Tibial nerve (tissue), 4 donors: ENCODE results near the gene OR1F1.

Experiments used
- EP300 ChIP-seq, 2 donors: sonication (generic); formaldehyde crosslinking; IDR thresholded peaks; one replicate each; pipeline ENCODE4 v1.6.1; 2017; ENCODE audit warnings: antibody characterized with exemption in 2 of 2, mild to moderate bottlenecking in 1 of 2
- POLR2A ChIP-seq, 2 donors: fragments of 450-650 bp; IDR thresholded peaks; one replicate each; pipeline ENCODE4 v1.6.1; 2017; ENCODE audit warnings: antibody characterized with exemption in 2 of 2, mild to moderate bottlenecking in 2 of 2, moderate library complexity in 2 of 2
- TF ChIP-seq, protein P1 (sequence below), 5 experiments: fragments of 200-600 bp in 3 of 5; fragments of 450-650 bp in 2 of 5; sonication (generic) in 3 of 5; IDR thresholded peaks; one replicate each; pipeline ENCODE4 v1.5.1; 2016 to 2019; ENCODE audit warnings: antibody characterized with exemption in 5 of 5, mild to moderate bottlenecking in 3 of 5, moderate library complexity in 2 of 5

DNA sequence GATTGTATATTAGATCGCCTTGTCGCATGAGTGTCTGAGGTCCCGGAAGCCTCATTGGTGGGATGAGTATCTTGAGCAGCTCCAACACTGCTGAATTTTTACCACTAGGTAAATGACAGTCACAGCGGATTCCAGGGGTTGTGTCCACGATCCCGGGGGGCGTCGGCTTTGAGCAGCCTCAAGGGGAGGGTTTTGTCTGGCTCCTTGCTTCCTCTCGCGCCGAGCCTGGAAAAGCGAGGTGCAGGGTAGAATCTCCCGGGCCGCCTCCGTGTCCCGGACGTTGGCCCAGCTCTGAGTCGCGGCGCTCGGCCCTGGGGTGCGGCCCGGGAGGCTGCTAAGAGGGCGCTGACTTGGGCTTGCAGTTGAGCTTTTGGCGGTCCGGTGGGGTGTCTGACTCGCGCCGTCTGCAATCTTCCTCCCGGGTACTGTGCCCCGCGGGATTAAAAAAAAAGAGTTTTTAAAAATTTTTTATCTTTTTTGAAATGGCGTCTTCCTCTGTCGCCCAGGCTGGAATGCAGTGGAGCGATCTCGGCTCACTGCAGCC lies 4.5 kb downstream of the OR1F1 start:
- TF ChIP-seq, protein P1, sequence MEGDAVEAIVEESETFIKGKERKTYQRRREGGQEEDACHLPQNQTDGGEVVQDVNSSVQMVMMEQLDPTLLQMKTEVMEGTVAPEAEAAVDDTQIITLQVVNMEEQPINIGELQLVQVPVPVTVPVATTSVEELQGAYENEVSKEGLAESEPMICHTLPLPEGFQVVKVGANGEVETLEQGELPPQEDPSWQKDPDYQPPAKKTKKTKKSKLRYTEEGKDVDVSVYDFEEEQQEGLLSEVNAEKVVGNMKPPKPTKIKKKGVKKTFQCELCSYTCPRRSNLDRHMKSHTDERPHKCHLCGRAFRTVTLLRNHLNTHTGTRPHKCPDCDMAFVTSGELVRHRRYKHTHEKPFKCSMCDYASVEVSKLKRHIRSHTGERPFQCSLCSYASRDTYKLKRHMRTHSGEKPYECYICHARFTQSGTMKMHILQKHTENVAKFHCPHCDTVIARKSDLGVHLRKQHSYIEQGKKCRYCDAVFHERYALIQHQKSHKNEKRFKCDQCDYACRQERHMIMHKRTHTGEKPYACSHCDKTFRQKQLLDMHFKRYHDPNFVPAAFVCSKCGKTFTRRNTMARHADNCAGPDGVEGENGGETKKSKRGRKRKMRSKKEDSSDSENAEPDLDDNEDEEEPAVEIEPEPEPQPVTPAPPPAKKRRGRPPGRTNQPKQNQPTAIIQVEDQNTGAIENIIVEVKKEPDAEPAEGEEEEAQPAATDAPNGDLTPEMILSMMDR (IDR thresholded peaks at IDR 0.05), result no peak
- TF ChIP-seq POLR2A (IDR thresholded peaks at IDR 0.05), result no peak
- TF ChIP-seq EP300 (IDR thresholded peaks at IDR 0.05), result no peak
